Measurements from ENCODE around the gene CLEC4E.
A peak's percentile ranks its signal among the peaks of the same experiment; 100 is the strongest.
"Not testable (repeated sequence)": the region's sequence is repeated elsewhere in the genome, so short reads cannot be mapped to it uniquely, and the experiment has no call there.

The CLEC4E gene

GRCh38 chr12:8537820-8538219, 2.9 kb downstream of the CLEC4E start:
- not testable (repeated sequence) for H3K9me3 ChIP-seq, H3K27me3 ChIP-seq
- peaks cover 66% of the 10 kb centered on the region for H3K36me3 ChIP-seq
- H3K4me1 ChIP-seq (ENCODE audit: control insufficient read depth in 1 of 2, insufficient read depth in 1 of 2, low read depth in 1 of 2, low read length in 1 of 2), result peaks cover 76 to 99% of the 10 kb centered on the region in 2 experiments
- TF ChIP-seq CTCF (IDR thresholded peaks at IDR 0.05), result peak; percentile 24
- H3K27ac ChIP-seq, result peak overlapping the region; percentile 94
- peak overlapping the region; percentile 73 to 86 for H3K4me3 ChIP-seq (ENCODE audit: low read depth in 1 of 2, low read length in 1 of 2)

GRCh38 chr12:8532045-8532444, 8.7 kb downstream of the CLEC4E start:
- H3K36me3 ChIP-seq, result peaks cover 77% of the 10 kb centered on the region
- peaks cover 57 to 60% of the 10 kb centered on the region in 2 experiments for H3K4me1 ChIP-seq (ENCODE audit: control insufficient read depth in 1 of 2, insufficient read depth in 1 of 2, low read depth in 1 of 2, low read length in 1 of 2)
- H3K27me3 ChIP-seq, result no peaks in the 10 kb centered on the region
- H3K4me3 ChIP-seq (ENCODE audit: low read depth in 1 of 2, low read length in 1 of 2), result no peak overlapping the region
- H3K27ac ChIP-seq, result peak overlapping the region; percentile 51
- H3K9me3 ChIP-seq, result no peaks in the 10 kb centered on the region
- no peak for TF ChIP-seq CTCF (IDR thresholded peaks at IDR 0.05)

- Histone ChIP-seq H3K36me3 (peaks cover 34% of the 10 kb centered on the region), H3K27me3 (no peaks in the 10 kb centered on the region), H3K4me1 (ENCODE audit: control insufficient read depth in 1 of 2, insufficient read depth in 1 of 2, low read depth in 1 of 2, low read length in 1 of 2) (peaks cover 19 to 23% of the 10 kb centered on the region in 2 experiments), H3K4me3 (ENCODE audit: low read depth in 1 of 2, low read length in 1 of 2) (no peak overlapping the region), H3K27ac (peak overlapping the region; percentile 43), H3K9me3 (no peaks in the 10 kb centered on the region)
- no peak for TF ChIP-seq CTCF (IDR thresholded peaks at IDR 0.05)
Observed at GRCh38 chr12:8527250-8528130, 13.2 kb downstream of the CLEC4E start.

- Histone ChIP-seq H3K4me1 (ENCODE audit: control insufficient read depth in 1 of 2, insufficient read depth in 1 of 2, low read depth in 1 of 2, low read length in 1 of 2) (peaks cover 48 to 50% of the 10 kb centered on the region in 2 experiments), H3K27ac (peak overlapping the region; percentile 67), H3K9me3 (no peaks in the 10 kb centered on the region), H3K36me3 (peaks cover 26% of the 10 kb centered on the region), H3K27me3 (no peaks in the 10 kb centered on the region), H3K4me3 (ENCODE audit: low read depth in 1 of 2, low read length in 1 of 2) (no peak overlapping the region)
- TF ChIP-seq CTCF (IDR thresholded peaks at IDR 0.05), result no peak
Observed at GRCh38 chr12:8519171-8519570, 21.5 kb downstream of the CLEC4E start.

GRCh38 chr12:8517971-8518370, 22.7 kb downstream of the CLEC4E start:
- no peak for TF ChIP-seq CTCF (IDR thresholded peaks at IDR 0.05)
- Histone ChIP-seq H3K4me1 (ENCODE audit: control insufficient read depth in 1 of 2, insufficient read depth in 1 of 2, low read depth in 1 of 2, low read length in 1 of 2) (peaks cover 51 to 55% of the 10 kb centered on the region in 2 experiments), H3K4me3 (ENCODE audit: low read depth in 1 of 2, low read length in 1 of 2) (no peak overlapping the region), H3K27ac (peak overlapping the region; percentile 67), H3K36me3 (peaks cover 26% of the 10 kb centered on the region), H3K27me3 (no peaks in the 10 kb centered on the region), H3K9me3 (no peaks in the 10 kb centered on the region)
